Parathyroid adenoma (tissue), 2 donors: ENCODE results near the gene GPC6.
"Not testable (repeated sequence)": the region's sequence is repeated elsewhere in the genome, so short reads cannot be mapped to it uniquely, and the experiment has no call there.

Experiments
- H2AFZ ChIP-seq: fragments of 300-600 bp; sonication (generic); one replicate; pipeline ENCODE4 v1.7.0; 2017; ENCODE audit warnings: antibody characterized with exemption, mild to moderate bottlenecking
- H3K27ac ChIP-seq: fragments of 300-600 bp; sonication (generic); one replicate; pipeline ENCODE4 v1.7.0; 2017
- H3K27me3 ChIP-seq: fragments of 300-600 bp; sonication (generic); one replicate; pipeline ENCODE4 v1.7.0; 2017; ENCODE audit warnings: low read length; ENCODE audit not compliant: control insufficient read depth, insufficient read depth
- H3K36me3 ChIP-seq: fragments of 300-600 bp; sonication (generic); one replicate; pipeline ENCODE4 v1.7.0; 2017; ENCODE audit warnings: low read length; ENCODE audit not compliant: control insufficient read depth, insufficient read depth
- H3K4me1 ChIP-seq: fragments of 300-600 bp; sonication (generic); one replicate; pipeline ENCODE4 v1.7.0; 2017; ENCODE audit warnings: control low read depth
- H3K4me2 ChIP-seq: fragments of 300-600 bp; sonication (generic); one replicate; pipeline ENCODE4 v1.7.0; 2017; ENCODE audit warnings: low read length
- H3K4me3 ChIP-seq: fragments of 300-600 bp; sonication (generic); one replicate; pipeline ENCODE4 v1.7.0; 2017; ENCODE audit warnings: low read depth, low read length
- H3K79me2 ChIP-seq: fragments of 300-600 bp; sonication (generic); one replicate; pipeline ENCODE4 v1.7.0; 2017; ENCODE audit warnings: control low read depth
- H3K9ac ChIP-seq: fragments of 300-600 bp; sonication (generic); one replicate; pipeline ENCODE4 v1.7.0; 2017; ENCODE audit warnings: mild to moderate bottlenecking
- H3K9me3 ChIP-seq: fragments of 300-600 bp; sonication (generic); one replicate; pipeline ENCODE4 v1.7.0; 2017; ENCODE audit warnings: low read length; ENCODE audit not compliant: control insufficient read depth
- TF ChIP-seq, protein P1 (sequence below): fragments of 300-600 bp; sonication (generic); IDR thresholded peaks from one replicate; pipeline ENCODE4 v1.7.0; 2017; ENCODE audit warnings: antibody characterized with exemption, mild to moderate bottlenecking
- donor health status: primary hyperparathyroidism.

The GPC6 gene

DNA sequence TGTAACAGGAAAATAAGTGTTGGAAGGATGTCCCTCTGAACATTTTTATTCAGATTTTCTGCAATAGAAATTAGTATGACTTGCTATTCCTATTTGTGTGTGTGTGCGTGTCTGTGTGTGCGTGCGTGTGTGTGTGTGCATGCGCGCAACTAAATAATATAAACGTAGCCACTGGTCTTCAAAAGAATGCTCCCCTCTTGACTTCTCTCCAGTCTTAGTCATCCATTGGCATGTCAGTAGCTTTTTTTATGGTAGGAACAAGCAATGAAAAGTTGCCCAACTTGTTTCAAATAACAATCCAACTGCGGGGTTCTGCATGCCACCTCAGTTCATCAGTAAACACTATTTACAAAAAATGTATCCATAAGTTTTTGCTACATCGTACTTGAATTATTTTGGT lies 249.6 kb downstream of the GPC6 start:
- H3K4me2 ChIP-seq = no peak overlapping the region
- TF ChIP-seq, protein P1, sequence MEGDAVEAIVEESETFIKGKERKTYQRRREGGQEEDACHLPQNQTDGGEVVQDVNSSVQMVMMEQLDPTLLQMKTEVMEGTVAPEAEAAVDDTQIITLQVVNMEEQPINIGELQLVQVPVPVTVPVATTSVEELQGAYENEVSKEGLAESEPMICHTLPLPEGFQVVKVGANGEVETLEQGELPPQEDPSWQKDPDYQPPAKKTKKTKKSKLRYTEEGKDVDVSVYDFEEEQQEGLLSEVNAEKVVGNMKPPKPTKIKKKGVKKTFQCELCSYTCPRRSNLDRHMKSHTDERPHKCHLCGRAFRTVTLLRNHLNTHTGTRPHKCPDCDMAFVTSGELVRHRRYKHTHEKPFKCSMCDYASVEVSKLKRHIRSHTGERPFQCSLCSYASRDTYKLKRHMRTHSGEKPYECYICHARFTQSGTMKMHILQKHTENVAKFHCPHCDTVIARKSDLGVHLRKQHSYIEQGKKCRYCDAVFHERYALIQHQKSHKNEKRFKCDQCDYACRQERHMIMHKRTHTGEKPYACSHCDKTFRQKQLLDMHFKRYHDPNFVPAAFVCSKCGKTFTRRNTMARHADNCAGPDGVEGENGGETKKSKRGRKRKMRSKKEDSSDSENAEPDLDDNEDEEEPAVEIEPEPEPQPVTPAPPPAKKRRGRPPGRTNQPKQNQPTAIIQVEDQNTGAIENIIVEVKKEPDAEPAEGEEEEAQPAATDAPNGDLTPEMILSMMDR = no peak
- H3K9me3 ChIP-seq = no peaks in the 10 kb centered on the region
- H3K4me3 ChIP-seq = no peak overlapping the region
- H2AFZ ChIP-seq = no peak overlapping the region
- H3K79me2 ChIP-seq = no peaks in the 10 kb centered on the region
- H3K9ac ChIP-seq = no peak overlapping the region
- H3K27ac ChIP-seq = no peak overlapping the region
- no peaks in the 10 kb centered on the region for H3K4me1 ChIP-seq
- H3K36me3 ChIP-seq = no peaks in the 10 kb centered on the region
- no peaks in the 10 kb centered on the region for H3K27me3 ChIP-seq

DNA sequence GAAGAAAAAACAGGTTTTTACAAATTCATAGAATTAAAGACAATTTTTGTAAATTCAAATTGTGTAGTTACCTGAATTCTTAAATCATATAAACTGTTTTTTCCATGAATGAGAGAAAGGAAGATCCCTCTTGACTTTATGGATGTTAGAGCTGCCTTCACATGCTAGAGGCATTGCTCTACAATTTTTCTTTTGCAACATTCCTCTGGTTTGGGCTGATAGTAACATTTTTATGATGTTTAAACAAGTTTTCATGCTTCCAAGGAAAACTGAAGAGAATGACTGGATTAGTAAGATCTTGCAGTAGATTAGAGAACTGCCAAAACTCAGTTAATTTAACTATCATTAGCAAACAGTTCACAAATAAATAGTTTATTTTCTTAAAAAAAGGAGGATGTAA lies 250.6 kb downstream of the GPC6 start:
- Histone ChIP-seq H3K4me2 (no peak overlapping the region), H3K79me2 (no peaks in the 10 kb centered on the region), H2AFZ (no peak overlapping the region), H3K9me3 (no peaks in the 10 kb centered on the region), H3K4me1 (no peaks in the 10 kb centered on the region), H3K27me3 (no peaks in the 10 kb centered on the region), H3K27ac (no peak overlapping the region), H3K9ac (no peak overlapping the region), H3K36me3 (no peaks in the 10 kb centered on the region), H3K4me3 (no peak overlapping the region)
- TF ChIP-seq, protein P1 = no peak

DNA sequence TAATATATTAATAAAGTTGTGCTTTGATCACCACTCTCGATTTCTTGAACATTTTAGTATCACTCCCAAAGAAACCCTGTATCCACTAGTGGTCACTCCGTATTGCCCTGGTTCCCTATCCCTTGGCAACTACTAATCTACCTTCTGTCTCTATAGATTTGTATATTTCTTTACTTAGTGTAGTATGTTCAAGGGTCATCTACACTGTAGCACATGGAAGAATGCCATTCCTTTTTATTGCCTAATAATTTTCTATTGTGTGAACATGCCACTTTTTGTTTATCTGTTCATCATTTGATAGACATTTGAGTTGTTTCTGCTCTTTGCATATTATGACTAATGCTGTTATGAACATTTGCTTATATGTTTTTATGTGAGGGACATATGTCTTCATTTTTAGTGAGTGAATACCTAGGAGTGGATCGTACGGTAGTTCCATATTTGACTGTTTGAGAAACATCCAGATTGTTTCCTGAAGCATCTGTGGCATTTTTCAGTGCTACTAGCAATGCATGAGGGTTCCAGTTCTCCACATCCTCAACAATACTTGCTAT lies 254.0 kb downstream of the GPC6 start:
- Histone ChIP-seq H3K4me1 (no peaks in the 10 kb centered on the region), H3K4me3 (no peak overlapping the region), H3K27ac (no peak overlapping the region), H3K27me3 (no peaks in the 10 kb centered on the region), H3K4me2 (no peak overlapping the region), H3K36me3 (no peaks in the 10 kb centered on the region), H3K9ac (no peak overlapping the region), H3K9me3 (no peaks in the 10 kb centered on the region), H3K79me2 (no peaks in the 10 kb centered on the region), H2AFZ (no peak overlapping the region)
- TF ChIP-seq, protein P1 = no peak

DNA sequence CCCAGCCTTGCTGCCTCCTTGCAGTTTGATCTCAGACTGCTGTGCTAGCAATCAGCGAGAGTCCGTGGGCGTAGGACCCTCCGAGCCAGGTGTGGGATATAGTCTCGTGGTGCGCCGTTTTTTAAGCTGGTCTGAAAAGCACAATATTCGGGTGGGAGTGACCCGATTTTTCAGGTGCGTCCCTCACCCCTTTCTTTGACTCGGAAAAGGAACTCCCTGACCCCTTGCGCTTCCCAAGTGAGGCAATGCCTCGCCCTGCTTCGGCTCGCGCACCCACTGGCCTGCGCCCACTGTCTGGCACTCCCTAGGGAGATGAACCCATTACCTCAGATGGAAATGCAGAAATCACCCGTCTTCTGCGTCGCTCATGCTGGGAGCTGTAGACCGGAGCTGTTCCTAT lies 269.5 kb downstream of the GPC6 start:
- H3K4me2 ChIP-seq, H3K27me3 ChIP-seq, H3K27ac ChIP-seq, H3K36me3 ChIP-seq, H3K4me1 ChIP-seq, H3K79me2 ChIP-seq, H2AFZ ChIP-seq, H3K9me3 ChIP-seq, H3K4me3 ChIP-seq, H3K9ac ChIP-seq: not testable (repeated sequence)

DNA sequence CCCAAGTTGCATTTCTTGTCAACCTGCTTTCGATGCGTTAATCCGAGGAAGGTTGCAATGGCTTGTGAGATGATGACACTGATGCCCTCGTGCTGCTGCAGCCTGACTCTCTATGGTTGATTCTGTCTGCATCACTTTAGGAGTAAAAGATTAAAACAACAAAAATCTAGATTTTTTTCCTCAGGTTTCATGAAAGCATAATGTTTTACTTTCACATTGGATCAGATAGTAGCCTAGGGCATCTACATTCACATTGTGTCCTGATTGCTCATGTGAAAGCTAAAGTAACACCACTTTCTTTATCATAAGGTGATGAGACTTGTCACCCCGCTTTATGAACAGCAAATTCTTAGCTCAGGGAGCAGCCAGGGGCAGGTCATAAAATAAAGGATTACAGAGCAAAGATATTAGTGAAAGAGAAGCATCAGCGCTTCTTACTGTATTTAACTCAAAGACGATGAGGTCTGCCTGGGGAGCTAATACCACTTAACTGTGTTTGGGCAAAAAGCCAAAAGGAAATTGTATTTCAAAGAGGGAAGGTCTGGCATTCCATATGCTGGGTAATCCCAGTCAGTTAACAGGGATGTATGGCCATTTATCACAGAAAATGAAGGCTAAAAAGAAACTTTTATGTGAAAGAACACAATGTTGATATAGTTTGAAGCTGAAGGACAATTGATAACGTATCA lies 270.5 kb downstream of the GPC6 start:
- H3K79me2 ChIP-seq = no peaks in the 10 kb centered on the region
- H3K4me1 ChIP-seq = no peaks in the 10 kb centered on the region
- H3K9ac ChIP-seq = no peak overlapping the region
- H3K4me2 ChIP-seq = no peak overlapping the region
- H2AFZ ChIP-seq = no peak overlapping the region
- H3K9me3 ChIP-seq = no peaks in the 10 kb centered on the region
- no peak overlapping the region for H3K27ac ChIP-seq
- H3K27me3 ChIP-seq = no peaks in the 10 kb centered on the region
- TF ChIP-seq, protein P1 = no peak
- no peak overlapping the region for H3K4me3 ChIP-seq
- no peaks in the 10 kb centered on the region for H3K36me3 ChIP-seq
